Lower leg skin (tissue), 3 donors: Measurements from ENCODE around the gene KPNA6.

Source experiments
- CTCF ChIP-seq, 3 donors: fragments of 450-650 bp; IDR thresholded peaks; one replicate each; pipeline ENCODE4 v1.5.1; 2016; ENCODE audit warnings: antibody characterized with exemption in 3 of 3, mild to moderate bottlenecking in 3 of 3, moderate library complexity in 2 of 3
- POLR2A ChIP-seq, 2 donors: fragments of 450-650 bp; IDR thresholded peaks; one replicate each; pipeline ENCODE4 v1.6.1; 2016 to 2017; ENCODE audit warnings: antibody characterized with exemption in 2 of 2, mild to moderate bottlenecking in 1 of 2, moderate library complexity in 1 of 2

- no peak for TF ChIP-seq CTCF (IDR thresholded peaks at IDR 0.05)
- TF ChIP-seq POLR2A (IDR thresholded peaks at IDR 0.05): no peak
Observed at GRCh38 chr1:32105338-32105737, 2.5 kb upstream of the KPNA6 start.
